Posterior vena cava (tissue), 2 donors: ENCODE results near the gene ERBB4. TPM values are rescaled to one million over a fixed set of nuclear protein-coding genes. Genes with fewer than 3 reads are reported as not detected.

ENCODE experiments used
- DNase-seq: peaks from one replicate; pipeline ENCODE4 v3.0.0-alpha.2; 2020; ENCODE audit warnings: low spot score
- intact Hi-C, 2 donors: fragments of 100-400 bp; cut with DNase I; formaldehyde crosslinking; loops; one replicate each; pipeline versions ENCODE4 v1.14.1 to v1.14.2; 2022 to 2023
- long read RNA-seq, 2 donors: library from polyadenylated mRNA; unstranded; transcript quantifications; one replicate each; pipeline ENCODE4 v2.0.0, GENCODE V29; 2020 to 2021
- total RNA-seq, 2 donors: library from RNA; stranded (reverse); fragmentation: NEBNext Ultra II Directional; extraction: Animal tissue kit (Norgen Biotek cat#: 25700); gene quantifications; one replicate each; pipeline ENCODE4 v1.2.1, GENCODE V29; 2021
- donor health status: DM: yes; HTN: yes; CAD: no.
- donor health status: DM: yes; HTN: yes; CAD: no.

ERBB4 gene
- 1 to 10 TPM; 3.2 to 7.6 TPM for total RNA-seq
- long read RNA-seq, donor 1, partial matches to known transcripts: 1 of 13 reads
- long read RNA-seq, donor 1, other reads (novel, unspliced or antisense): 12 of 13 reads
- long read RNA-seq, donor 2, partial matches to known transcripts: 1 of 2 reads
- long read RNA-seq, donor 2, other reads (novel, unspliced or antisense): 1 of 2 reads

DNA sequence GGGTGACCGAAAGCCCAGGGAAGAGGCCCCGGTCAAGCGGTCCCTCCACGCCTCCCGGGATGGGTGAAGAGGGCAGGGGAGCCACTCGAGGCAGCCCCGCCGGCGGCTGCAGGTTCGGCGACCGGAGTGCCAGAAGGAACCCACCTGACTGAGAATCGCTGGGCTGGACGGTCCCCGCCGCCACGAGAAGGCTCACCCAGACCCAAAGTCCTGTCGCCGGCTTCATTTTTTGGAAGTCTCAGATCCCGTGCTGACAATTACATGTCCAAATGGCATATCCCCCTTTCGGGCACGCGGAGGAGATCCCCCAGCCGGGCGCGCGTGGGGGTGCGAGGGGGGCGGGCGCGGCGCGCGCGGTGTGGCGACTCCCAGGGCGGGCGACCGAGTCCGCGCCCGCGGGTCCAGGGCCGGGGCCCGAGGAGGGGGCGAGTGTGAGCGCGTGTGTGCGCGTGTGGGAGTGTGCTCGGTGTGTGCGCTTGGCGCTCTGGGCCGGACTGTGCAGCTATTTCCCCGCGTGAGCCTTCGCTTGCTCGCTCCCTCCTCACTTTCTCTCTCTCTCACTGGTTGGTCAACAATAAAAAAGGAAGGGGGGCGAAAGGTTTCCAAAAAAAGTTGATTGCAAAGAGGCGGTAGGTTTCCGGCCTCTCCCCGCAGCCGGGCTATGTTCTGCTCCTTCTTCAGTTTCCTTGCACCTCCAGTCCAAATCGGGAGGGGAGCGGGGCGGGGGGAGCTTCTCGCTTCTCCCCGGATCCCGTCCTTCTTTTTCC lies at the start of gene ERBB4:
TSS of gene ERBB4 (minus strand) at position 498 of the 767 bp plus-strand sequence. CDS start at position 226, 272 bp downstream.
- peak; percentile 79 for DNase-seq
- intact Hi-C loops: no loop called here

DNA sequence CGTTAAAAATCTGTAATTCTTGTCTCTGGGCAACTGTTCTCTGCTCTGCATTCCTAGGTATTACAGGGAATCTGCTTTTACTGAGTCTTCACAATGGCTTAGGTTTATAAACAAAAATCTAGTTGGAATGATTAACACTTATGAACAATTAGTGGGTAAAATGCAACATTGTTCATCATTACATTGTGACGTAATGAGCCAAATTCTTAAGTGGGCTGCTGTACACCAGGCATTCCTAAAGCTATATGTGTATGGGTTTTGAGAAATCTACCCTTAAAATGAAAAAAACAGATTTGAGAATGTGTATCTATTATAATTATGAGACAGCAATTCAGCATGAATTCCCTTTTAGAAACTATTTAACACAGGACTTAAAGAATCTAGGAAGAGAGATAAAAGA lies 41.5 kb upstream of the ERBB4 start:
- intact Hi-C loops: no loop called here

DNA sequence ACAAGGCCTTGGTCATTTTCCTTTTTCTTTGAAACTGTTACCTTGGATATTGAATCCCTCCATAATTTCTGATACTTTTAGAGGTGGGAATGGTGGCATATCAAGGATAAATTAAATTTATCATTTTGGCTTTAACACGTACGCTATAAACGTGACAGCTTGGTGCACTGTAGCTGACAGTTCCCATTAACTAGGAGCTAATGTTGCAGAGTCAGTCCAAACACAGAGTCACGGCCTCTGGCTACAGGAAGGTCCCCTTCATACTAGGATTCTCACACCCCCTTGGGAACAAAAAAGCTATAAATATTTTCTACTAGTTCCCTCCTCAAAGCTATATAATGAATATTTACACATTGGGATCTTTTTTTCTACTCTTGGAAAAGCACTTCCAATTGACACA lies 17.7 kb upstream of the ERBB4 start:
- intact Hi-C loops: loop anchor here in 1 of 2 donors (10.0 kb wide), 1 partner anchor 811 kb away; no protein-coding TSS in a partner anchor
- DNase-seq: no peak

More for the DNA sequence above, 41.5 kb upstream of the ERBB4 start:
- no peak for DNase-seq

DNA sequence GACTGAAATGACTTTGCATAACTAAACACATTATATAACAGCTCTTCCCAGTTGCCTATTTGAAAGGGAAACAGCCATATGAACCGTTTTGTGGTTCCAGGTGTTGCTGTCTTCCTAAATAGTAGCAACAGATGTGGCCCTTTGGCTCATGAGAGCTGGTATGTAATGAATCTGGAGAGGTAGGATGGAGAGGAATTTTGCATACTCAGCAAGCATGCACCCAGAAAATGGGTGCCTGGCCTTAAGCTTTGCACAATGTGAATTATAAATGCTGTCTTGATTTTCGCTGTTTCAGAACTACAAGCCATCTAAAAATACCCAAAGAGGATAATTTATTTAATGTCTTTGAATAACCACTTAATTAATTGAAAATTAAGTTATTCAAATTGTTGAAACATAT lies 15.6 kb upstream of the ERBB4 start:
- intact Hi-C loops: loop anchor here in 1 of 2 donors (5.0 to 10.0 kb wide), 2 partner anchors 383 to 809 kb away; no protein-coding TSS in a partner anchor

GRCh38 chr2:212549941-212550340 lies 11.3 kb upstream of the ERBB4 start:
- no peak for DNase-seq
- intact Hi-C loops: loop anchor here in 1 of 2 donors (5.0 to 10.0 kb wide), 2 partner anchors 387 to 805 kb away; no protein-coding TSS in a partner anchor

More for the DNA sequence above, 15.6 kb upstream of the ERBB4 start:
- DNase-seq: no peak

DNA sequence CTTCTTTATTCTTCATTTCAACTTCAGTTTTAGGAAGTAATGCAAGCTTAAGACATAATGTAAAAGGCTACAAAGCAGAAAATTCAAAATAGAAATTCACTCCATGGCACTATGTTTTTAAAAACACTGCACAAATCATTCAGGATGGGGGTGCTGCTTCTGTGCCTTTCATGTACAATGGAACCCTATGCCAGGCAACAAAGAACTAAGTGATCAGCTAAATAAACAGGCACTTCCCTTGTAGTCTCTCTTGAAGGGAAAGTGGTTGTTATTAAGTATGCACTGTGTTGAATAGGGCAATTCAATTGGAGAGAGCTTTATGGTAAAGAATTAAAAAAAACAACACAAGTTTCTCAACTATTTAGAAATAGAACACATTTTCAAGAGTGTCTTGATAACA lies 10.9 kb upstream of the ERBB4 start:
- intact Hi-C loops: no loop called here

DNA sequence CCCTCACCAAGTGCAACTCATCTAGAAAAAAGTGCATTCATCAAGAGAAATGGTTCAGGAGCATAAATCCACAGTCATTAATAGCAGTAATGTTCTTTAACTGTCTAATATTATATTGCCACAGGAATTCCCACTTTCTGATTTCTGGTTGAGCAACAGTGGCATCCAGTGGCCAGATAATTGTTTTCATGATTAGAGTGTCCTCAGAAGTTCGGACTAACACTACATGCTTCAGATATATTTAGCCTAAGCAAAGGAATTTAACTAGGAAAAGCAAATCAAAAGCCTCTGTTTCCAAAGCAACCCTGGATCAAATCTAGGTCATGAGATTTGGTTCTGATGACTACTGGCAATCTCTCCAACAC lies 9.8 kb upstream of the ERBB4 start:
- intact Hi-C loops: no loop called here
- no peak for DNase-seq

More for the DNA sequence above, 10.9 kb upstream of the ERBB4 start:
- DNase-seq: no peak

- intact Hi-C loops: no loop called here
- DNase-seq: no peak
Measured at GRCh38 chr2:212547716-212548454, 9.3 kb upstream of the ERBB4 start.

GRCh38 chr2:212546669-212547068 lies 8.1 kb upstream of the ERBB4 start:
- no peak for DNase-seq
- intact Hi-C loops: no loop called here

DNA sequence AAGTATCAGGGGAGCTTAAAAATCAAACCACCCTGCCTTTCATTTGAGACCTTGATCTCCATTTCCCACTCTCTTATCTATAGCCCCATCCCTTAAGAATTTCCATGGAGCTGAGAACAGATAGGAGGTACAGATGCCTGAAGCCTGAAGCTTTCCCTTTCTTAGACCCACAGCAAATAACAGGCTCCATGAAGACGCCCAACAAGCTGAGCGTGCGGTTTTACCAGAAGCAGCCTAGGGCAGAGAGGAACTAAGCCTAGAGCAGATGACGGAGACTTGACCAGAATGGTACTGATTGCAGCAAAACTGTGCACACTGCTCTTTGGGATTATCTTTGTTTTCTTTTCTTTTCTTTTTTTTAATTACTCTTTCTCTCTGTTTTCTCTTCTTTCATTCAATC lies 1.7 kb upstream of the ERBB4 start:
- no peak for DNase-seq
- intact Hi-C loops: no loop called here

- intact Hi-C loops: no loop called here
- DNase-seq: peak; percentile 84
Measured at GRCh38 chr2:212539072-212539880, 674 bp upstream of the ERBB4 start.

DNA sequence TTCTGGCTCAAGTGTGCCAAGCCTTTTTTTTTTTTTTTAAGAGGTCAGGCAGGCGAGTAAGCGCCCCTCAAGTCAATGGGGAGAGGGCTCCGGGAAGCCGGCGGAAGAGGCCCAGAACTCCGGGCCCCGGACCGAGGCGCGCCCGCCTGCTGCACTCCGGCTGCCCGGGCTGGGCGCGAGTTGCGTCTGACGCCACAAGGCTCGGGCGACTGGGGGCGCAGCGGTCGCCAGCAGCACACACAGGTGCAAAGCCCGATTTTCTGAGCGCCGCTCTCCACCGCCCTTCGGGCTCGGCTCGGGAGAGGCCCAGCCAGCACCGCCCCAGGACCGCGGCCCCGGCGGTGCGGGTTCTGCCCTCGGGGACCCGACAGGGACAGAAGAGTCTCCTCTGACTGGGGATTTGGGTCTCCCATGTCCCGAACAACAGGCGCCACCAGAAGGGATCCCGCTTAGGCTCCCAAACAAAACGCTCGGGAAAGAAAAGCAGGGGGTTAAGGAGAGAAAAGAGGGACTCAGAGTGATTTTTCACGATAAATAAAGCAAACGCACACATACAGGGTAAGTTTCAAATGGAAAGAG lies 787 bp downstream of the ERBB4 start:
- intact Hi-C loops: no loop called here
- peak; percentile 76 for DNase-seq

DNA sequence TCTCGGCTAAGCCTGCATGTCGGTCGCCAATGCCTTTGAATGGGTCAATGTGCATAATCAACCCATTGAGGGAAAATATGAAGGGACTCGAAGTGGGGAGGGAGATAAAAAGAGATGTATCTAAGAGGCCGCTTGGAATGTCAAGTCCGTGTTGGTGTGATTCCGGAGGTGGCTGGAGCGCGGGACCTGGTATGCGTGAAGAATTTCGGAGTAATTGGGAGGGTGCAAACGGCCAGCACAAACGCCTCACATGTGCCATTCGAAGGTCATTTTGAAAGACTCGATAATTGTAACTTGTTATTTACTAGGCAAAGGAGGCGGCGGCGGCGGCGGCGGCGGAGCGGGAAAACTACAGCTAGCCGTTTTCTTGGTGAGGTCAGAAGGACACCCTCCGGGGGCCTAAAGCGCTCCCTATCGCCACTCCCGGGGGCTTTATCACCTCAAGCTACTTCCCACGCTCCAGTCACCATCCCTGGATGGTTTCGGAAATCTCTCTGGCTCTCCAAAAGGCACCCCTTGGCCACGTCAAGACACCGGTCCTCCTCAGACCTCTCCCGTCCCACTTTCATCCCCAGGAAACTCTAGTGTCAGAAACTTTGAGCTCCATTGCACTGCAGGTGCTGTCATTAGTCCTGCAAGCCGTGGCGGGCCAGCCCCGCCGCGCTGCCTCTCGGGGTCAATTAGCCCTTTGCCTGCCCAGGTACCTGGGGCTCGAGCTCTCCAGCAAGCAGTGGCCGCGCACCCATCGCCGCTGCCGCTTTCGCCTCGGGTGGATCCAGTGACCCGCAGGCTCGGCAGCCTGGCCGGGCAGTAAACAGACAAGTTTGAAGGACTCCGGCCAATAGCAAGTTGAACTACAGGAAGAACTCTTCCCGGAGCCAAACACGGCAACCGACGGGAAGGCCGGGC lies 1.5 kb downstream of the ERBB4 start:
- DNase-seq: peak; percentile 78
- intact Hi-C loops: no loop called here

DNA sequence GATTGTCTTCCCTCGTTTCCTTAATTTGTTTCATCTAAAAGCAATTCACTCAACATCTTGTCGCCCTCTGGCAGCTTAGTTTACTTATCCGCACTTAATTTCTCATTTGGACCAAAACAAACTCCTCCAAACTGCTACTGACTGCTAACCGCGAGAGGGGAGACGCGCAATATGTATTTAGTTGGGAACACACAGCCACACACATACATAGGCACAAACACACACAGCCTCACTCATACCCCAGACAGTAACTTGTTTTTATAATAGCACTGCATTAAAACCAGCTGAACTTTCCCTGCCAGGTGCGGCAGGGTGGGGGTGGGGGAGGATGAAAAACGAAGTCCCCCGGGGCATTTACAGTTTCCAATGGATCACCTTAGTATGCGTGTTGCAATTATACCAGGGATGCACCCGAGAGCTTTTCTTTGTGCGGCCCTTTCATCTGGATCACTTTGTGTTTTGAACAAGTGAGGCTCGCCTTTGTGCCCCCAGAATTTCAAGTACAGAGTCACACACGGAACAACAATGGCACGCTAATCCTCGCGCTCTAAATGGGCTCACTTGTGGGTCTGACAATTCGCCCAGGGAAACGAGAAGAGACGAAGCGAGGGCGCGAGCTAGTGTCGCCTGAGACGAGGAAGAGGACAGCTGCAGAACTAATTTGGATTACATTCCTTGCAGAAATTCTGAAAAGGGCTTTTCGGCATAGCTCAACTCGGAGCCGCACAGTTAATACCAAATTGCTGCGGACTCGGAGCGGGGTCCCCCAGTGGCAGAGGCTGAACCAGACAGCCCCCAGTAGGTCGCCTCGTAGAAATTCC lies 2.4 kb downstream of the ERBB4 start:
- intact Hi-C loops: no loop called here
- DNase-seq: peak; percentile 58

- no peak for DNase-seq
- intact Hi-C loops: no loop called here
Measured at GRCh38 chr2:212534336-212534735, 4.3 kb downstream of the ERBB4 start.

DNA sequence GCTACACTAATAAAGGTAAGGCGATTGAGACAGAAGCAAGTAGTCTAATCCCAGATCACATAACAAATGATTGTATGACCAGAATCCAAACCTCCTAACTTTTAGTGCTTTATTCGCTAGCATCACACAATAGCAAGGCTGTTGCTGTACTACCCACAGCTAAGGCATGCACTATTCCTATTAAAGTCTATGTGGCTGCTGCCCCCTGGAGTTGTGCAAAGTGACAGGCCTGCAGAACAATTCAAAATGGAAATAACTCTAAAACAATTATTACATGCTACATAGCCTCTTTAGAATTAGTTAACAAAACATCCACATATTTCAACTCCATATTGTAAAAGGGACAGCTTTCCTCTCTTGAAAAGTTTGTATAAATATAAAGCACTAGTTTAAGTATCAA lies 6.0 kb downstream of the ERBB4 start:
- intact Hi-C loops: no loop called here
- DNase-seq: no peak

GRCh38 chr2:212532087-212532486 lies 6.5 kb downstream of the ERBB4 start:
- intact Hi-C loops: no loop called here

More at GRCh38 chr2:212532087-212532486, 6.5 kb downstream of the ERBB4 start:
- no peak for DNase-seq
